T-helper 2 cell treated with Interferon-gamma antibody and Interleukin-4, amounts not matched to agents 5 μg/mL and 100 μg/mL, for 36 hours (primary cell): ENCODE results near the gene RAB35.

ENCODE experiments used
- DNase-seq: peaks from one replicate; pipeline ENCODE4 v3.0.0; 2021; ENCODE audit warnings: low spot score
- H3K27ac Mint-ChIP-seq: one replicate; pipeline ENCODE4 v1.8.0; 2021; ENCODE audit warnings: mild to moderate bottlenecking, mixed read lengths
- H3K27me3 Mint-ChIP-seq: one replicate; pipeline ENCODE4 v1.8.0; 2021; ENCODE audit warnings: low read depth, mixed read lengths
- H3K36me3 Mint-ChIP-seq: one replicate; pipeline ENCODE4 v1.8.0; 2021; ENCODE audit warnings: low read depth, mixed read lengths
- H3K4me1 Mint-ChIP-seq: one replicate; pipeline ENCODE4 v1.8.0; 2021; ENCODE audit warnings: low read depth, mixed read lengths
- H3K4me3 Mint-ChIP-seq: one replicate; pipeline ENCODE4 v1.8.0; 2022; ENCODE audit warnings: mild to moderate bottlenecking, moderate library complexity, mixed read lengths
- H3K9me3 Mint-ChIP-seq: one replicate; pipeline ENCODE4 v1.8.0; 2021; ENCODE audit warnings: mixed read lengths

The RAB35 gene

DNA sequence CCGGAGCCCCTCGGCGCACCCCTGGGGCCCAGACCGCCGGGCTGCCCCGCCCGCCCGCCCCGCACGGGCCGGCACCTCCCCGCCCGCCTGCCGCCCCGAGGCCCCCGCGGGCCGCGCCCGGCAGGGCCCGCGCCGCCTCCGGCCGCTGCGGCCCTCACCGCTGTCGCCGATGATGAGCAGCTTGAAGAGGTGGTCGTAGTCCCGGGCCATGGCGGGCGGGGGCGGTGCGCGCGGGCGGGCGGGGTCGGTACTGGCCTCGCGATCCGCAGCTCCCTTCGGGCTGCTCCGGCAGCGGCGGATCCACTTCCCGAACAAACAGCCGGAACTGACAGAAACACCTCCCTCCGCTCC is at the start of gene RAB35:
TSS of gene RAB35 (minus strand) at position 313 of the 351 bp plus-strand sequence. CDS start at position 210, 103 bp downstream.
- Mint-ChIP-seq H3K36me3 (peaks cover 40% of the 10 kb centered on the region), H3K27ac (peak within 1 kb of the TSS; percentile 90), H3K4me1 (peaks cover 56% of the 10 kb centered on the region), H3K27me3 (no peaks in the 10 kb centered on the region), H3K4me3 (peak within 1 kb of the TSS; percentile 96), H3K9me3 (no peaks in the 10 kb centered on the region)
- DNase-seq = no peak

DNA sequence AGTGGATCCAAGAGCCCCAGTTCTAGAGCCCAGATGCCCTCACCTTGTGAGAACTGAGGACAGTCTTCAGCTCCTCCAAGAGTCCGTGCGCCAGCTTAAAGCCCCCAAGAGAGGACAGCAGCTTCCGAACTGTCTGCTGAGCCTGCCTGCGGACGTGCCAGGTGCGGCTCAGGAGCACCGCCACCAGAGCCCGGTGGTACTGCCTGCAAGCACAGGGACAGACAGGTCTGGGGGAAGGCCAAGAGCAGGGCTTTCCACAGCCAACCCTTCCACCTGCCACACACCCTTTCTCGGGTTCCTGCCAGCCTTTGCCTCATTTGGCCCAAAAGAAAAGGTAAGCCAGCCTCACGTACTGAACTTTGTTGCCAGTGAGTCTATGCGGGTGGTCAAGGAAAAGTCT is 47.7 kb upstream of the RAB35 start:
- no peak for DNase-seq
- Mint-ChIP-seq H3K27ac (no peak overlapping the region), H3K36me3 (peaks cover 36% of the 10 kb centered on the region), H3K4me3 (no peak overlapping the region), H3K4me1 (no peaks in the 10 kb centered on the region), H3K27me3 (no peaks in the 10 kb centered on the region), H3K9me3 (no peaks in the 10 kb centered on the region)

- no peaks in the 10 kb centered on the region for H3K27me3 Mint-ChIP-seq
- no peak overlapping the region for H3K27ac Mint-ChIP-seq
- H3K4me3 Mint-ChIP-seq = no peak overlapping the region
- H3K9me3 Mint-ChIP-seq = no peaks in the 10 kb centered on the region
- no peak for DNase-seq
- H3K4me1 Mint-ChIP-seq = no peaks in the 10 kb centered on the region
- H3K36me3 Mint-ChIP-seq = peaks cover 31% of the 10 kb centered on the region
These were observed 46.2 kb upstream of the RAB35 start for GRCh38 chr12:120162763-120163162.

GRCh38 chr12:120161852-120162251 is 45.3 kb upstream of the RAB35 start:
- H3K9me3 Mint-ChIP-seq = no peaks in the 10 kb centered on the region
- DNase-seq = no peak
- H3K27ac Mint-ChIP-seq = no peak overlapping the region
- no peaks in the 10 kb centered on the region for H3K27me3 Mint-ChIP-seq
- H3K4me1 Mint-ChIP-seq = peaks cover 5% of the 10 kb centered on the region
- H3K4me3 Mint-ChIP-seq = no peak overlapping the region
- peaks cover 36% of the 10 kb centered on the region for H3K36me3 Mint-ChIP-seq

- Mint-ChIP-seq H3K27ac (no peak overlapping the region), H3K9me3 (no peaks in the 10 kb centered on the region), H3K4me3 (no peak overlapping the region), H3K27me3 (no peaks in the 10 kb centered on the region), H3K36me3 (peaks cover 51% of the 10 kb centered on the region), H3K4me1 (peaks cover 9% of the 10 kb centered on the region)
- DNase-seq = no peak
These were observed 43.1 kb upstream of the RAB35 start for GRCh38 chr12:120159509-120160237.

GRCh38 chr12:120158351-120158750 is 41.8 kb upstream of the RAB35 start:
- no peak overlapping the region for H3K27ac Mint-ChIP-seq
- no peak for DNase-seq
- peaks cover 9% of the 10 kb centered on the region for H3K4me1 Mint-ChIP-seq
- H3K9me3 Mint-ChIP-seq = no peaks in the 10 kb centered on the region
- H3K27me3 Mint-ChIP-seq = no peaks in the 10 kb centered on the region
- peaks cover 55% of the 10 kb centered on the region for H3K36me3 Mint-ChIP-seq
- H3K4me3 Mint-ChIP-seq = no peak overlapping the region

GRCh38 chr12:120157678-120158077 is 41.1 kb upstream of the RAB35 start:
- H3K9me3 Mint-ChIP-seq = no peaks in the 10 kb centered on the region
- DNase-seq = no peak
- H3K4me1 Mint-ChIP-seq = peaks cover 9% of the 10 kb centered on the region
- no peaks in the 10 kb centered on the region for H3K27me3 Mint-ChIP-seq
- no peak overlapping the region for H3K4me3 Mint-ChIP-seq
- peaks cover 55% of the 10 kb centered on the region for H3K36me3 Mint-ChIP-seq
- no peak overlapping the region for H3K27ac Mint-ChIP-seq

- Mint-ChIP-seq H3K9me3 (no peaks in the 10 kb centered on the region), H3K4me3 (no peak overlapping the region), H3K27ac (peak overlapping the region; percentile 50), H3K27me3 (no peaks in the 10 kb centered on the region), H3K36me3 (peaks cover 53% of the 10 kb centered on the region), H3K4me1 (peaks cover 9% of the 10 kb centered on the region)
- no peak for DNase-seq
These were observed 40.0 kb upstream of the RAB35 start for GRCh38 chr12:120156315-120157259.

DNA sequence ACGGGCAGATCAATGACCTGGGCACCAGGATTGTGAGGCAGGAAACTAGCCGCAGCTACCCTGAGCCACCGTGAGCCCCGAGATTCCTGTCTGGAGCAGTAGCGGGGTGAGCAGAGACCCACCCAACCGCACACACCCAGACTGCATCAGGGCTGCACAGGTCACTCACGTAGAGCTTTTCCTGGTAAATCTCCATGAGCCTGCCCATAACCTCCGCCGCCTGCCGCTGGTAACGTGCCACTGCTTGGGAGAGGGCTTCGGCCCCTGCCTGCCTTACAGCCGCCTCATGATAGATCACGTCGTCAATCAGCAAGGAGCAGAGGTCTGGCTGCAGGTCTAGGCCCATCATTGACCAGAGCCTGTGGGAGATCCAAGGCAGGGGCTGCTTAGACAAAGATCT is 38.5 kb upstream of the RAB35 start:
- Mint-ChIP-seq H3K4me1 (peaks cover 9% of the 10 kb centered on the region), H3K36me3 (peaks cover 49% of the 10 kb centered on the region), H3K27ac (no peak overlapping the region), H3K27me3 (no peaks in the 10 kb centered on the region), H3K4me3 (no peak overlapping the region), H3K9me3 (no peaks in the 10 kb centered on the region)
- DNase-seq = no peak

DNA sequence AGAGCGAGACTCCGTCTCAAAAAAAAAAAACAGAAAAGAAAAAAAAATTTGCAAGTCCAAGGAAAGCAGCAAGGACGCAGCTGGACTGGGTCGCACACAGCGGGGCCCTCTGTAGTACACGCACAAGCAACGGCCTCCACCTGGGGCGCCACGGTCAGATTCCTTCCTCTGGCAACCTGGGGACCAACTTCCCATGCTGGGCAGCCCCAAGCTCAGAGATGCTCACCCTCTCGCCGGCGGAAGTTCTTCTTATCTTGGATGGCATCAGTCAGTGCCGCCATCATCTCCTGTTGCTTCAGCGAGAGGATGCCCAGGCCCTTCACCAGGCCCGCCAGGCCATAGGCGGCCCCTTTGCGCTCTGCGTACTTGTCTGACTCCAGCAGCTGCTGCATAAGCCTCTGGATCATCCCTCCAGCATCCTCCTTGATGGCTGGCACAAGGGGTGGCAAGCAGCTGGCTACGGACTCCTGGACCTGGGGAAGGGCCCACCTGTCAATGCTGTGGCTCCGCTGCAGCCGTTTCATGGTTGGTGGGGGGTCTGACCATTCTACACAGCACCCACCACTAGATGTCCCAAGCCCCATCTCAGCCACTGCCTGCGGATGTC is 34.5 kb upstream of the RAB35 start:
- no peak overlapping the region for H3K27ac Mint-ChIP-seq
- H3K27me3 Mint-ChIP-seq = no peaks in the 10 kb centered on the region
- no peak for DNase-seq
- no peaks in the 10 kb centered on the region for H3K4me1 Mint-ChIP-seq
- no peak overlapping the region for H3K4me3 Mint-ChIP-seq
- peaks cover 44% of the 10 kb centered on the region for H3K36me3 Mint-ChIP-seq
- no peaks in the 10 kb centered on the region for H3K9me3 Mint-ChIP-seq

DNA sequence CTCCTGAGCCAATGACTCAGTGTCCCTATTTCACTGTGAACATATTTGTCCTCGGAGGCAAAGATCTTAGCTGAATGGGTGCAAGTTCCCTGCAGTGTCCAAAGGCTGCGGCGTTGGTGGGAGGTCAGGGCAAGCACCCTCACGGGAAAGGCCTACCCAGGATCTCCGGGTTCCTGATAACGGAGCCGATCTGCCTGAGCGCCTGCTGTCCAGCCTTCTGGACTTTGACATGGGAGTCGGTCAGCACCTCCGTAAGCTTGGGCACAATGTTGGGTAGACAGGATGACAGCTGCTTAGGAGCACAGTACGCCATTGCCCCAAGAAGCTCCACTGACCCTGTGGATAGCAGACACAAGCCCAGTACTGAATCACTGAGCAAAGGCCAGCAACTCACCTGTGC is 31.5 kb upstream of the RAB35 start:
- no peak overlapping the region for H3K4me3 Mint-ChIP-seq
- no peak for DNase-seq
- H3K27ac Mint-ChIP-seq = no peak overlapping the region
- H3K36me3 Mint-ChIP-seq = peaks cover 41% of the 10 kb centered on the region
- H3K9me3 Mint-ChIP-seq = no peaks in the 10 kb centered on the region
- H3K27me3 Mint-ChIP-seq = no peaks in the 10 kb centered on the region
- no peaks in the 10 kb centered on the region for H3K4me1 Mint-ChIP-seq

- Mint-ChIP-seq H3K9me3 (no peaks in the 10 kb centered on the region), H3K4me3 (no peak overlapping the region), H3K4me1 (no peaks in the 10 kb centered on the region), H3K27ac (no peak overlapping the region), H3K36me3 (peaks cover 56% of the 10 kb centered on the region), H3K27me3 (no peaks in the 10 kb centered on the region)
- no peak for DNase-seq
These were observed 28.6 kb upstream of the RAB35 start for GRCh38 chr12:120145164-120145563.

GRCh38 chr12:120144215-120144614 is 27.7 kb upstream of the RAB35 start:
- Mint-ChIP-seq H3K27ac (no peak overlapping the region), H3K36me3 (peaks cover 63% of the 10 kb centered on the region), H3K9me3 (no peaks in the 10 kb centered on the region), H3K4me3 (no peak overlapping the region), H3K4me1 (no peaks in the 10 kb centered on the region), H3K27me3 (no peaks in the 10 kb centered on the region)
- no peak for DNase-seq

DNA sequence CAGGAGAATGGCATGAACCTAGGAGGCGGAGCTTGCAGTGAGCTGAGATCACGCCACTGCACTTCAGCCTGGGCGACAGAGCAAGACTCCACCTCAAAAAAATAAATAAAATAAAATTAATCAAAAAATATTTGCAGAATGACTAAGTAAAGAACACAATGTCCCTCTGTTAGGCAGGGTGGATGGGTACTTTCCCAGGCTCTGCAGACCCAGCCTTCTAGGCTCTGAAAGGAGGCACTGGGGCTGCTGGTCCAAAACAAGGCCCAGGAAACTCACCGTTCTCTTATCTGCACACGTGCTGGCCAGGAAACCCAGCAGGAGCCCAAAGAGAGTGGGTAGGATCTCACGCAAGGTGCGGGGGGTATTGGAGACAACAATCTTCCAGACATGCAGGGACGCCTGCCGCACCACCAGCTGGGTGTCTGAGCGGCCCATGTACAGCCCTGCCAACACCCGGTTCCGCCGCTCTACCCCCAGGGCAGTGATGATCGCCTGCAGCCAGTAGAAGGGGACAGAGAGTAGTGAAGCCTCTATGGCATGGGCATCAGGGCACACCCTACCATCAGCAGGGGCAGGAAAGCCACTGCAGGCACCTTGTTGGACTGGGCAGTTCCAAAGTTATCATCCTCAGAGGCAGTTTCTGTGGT is 25.8 kb upstream of the RAB35 start:
- Mint-ChIP-seq H3K4me1 (no peaks in the 10 kb centered on the region), H3K27me3 (no peaks in the 10 kb centered on the region), H3K27ac (no peak overlapping the region), H3K36me3 (peaks cover 56% of the 10 kb centered on the region), H3K9me3 (no peaks in the 10 kb centered on the region), H3K4me3 (no peak overlapping the region)
- DNase-seq = no peak
